Trophoblast cell (in vitro differentiated cells and primary cell): ENCODE measurements around the gene COX5A.
"Not testable (repeated sequence)": the region's sequence is repeated elsewhere in the genome, so short reads cannot be mapped to it uniquely, and the experiment has no call there.

Experiments used
- DNase-seq, 2 donors: peaks; one replicate each; pipeline ENCODE4 v3.0.0-alpha.2; 2016
- H2AFZ ChIP-seq: 2 replicates; pipeline ENCODE4 v1.6.1; 2013; ENCODE audit warnings: low read length, moderate library complexity, mild to moderate bottlenecking; ENCODE audit not compliant: insufficient read depth, poor library complexity
- H2AK5ac ChIP-seq: 2 replicates; pipeline ENCODE4 v1.6.1; 2013; ENCODE audit warnings: mild to moderate bottlenecking, low read length
- H2BK120ac ChIP-seq: 2 replicates; pipeline ENCODE4 v1.6.1; 2013; ENCODE audit warnings: low read length, mild to moderate bottlenecking, moderate library complexity; ENCODE audit not compliant: insufficient read depth, poor library complexity
- H2BK12ac ChIP-seq: 2 replicates; pipeline ENCODE4 v1.6.1; 2013; ENCODE audit warnings: mild to moderate bottlenecking, low read length, moderate library complexity
- H2BK5ac ChIP-seq: 2 replicates; pipeline ENCODE4 v1.6.1; 2013; ENCODE audit warnings: low read length, low read depth, moderate library complexity, mild to moderate bottlenecking; ENCODE audit not compliant: poor library complexity
- H3K14ac ChIP-seq: 2 replicates; pipeline ENCODE4 v1.6.1; 2013; ENCODE audit warnings: mild to moderate bottlenecking, low read length
- H3K18ac ChIP-seq: 2 replicates; pipeline ENCODE4 v1.6.1; 2013; ENCODE audit warnings: mild to moderate bottlenecking, low read length
- H3K23ac ChIP-seq: 2 replicates; pipeline ENCODE4 v1.6.1; 2013; ENCODE audit warnings: low read length
- H3K27ac ChIP-seq: 2 replicates; pipeline ENCODE4 v1.5.1; 2013; ENCODE audit warnings: low read depth, mild to moderate bottlenecking, inconsistent platforms, low read length, moderate library complexity
- H3K27me3 ChIP-seq: 2 replicates; pipeline ENCODE4 v1.6.1; 2013; ENCODE audit warnings: inconsistent platforms, mild to moderate bottlenecking, low read length, moderate library complexity; ENCODE audit not compliant: insufficient read depth
- H3K36me3 ChIP-seq, 2 experiments: 1 replicate in 1 of 2; 2 replicates in 1 of 2; pipeline ENCODE4 v1.6.1; 2013; ENCODE audit warnings: low read length in 2 of 2, mild to moderate bottlenecking in 2 of 2, moderate library complexity in 1 of 2; ENCODE audit not compliant: insufficient read depth in 2 of 2, control insufficient read depth in 1 of 2
- H3K4ac ChIP-seq: 2 replicates; pipeline ENCODE4 v1.6.1; 2013; ENCODE audit warnings: low read depth, mild to moderate bottlenecking, low read length, moderate library complexity
- H3K4me1 ChIP-seq, 2 experiments: 1 replicate in 1 of 2; 2 replicates in 1 of 2; pipeline ENCODE4 v1.6.1; 2013; ENCODE audit warnings: low read length in 2 of 2, mild to moderate bottlenecking in 2 of 2, moderate library complexity in 1 of 2; ENCODE audit not compliant: insufficient read depth in 2 of 2, control insufficient read depth in 1 of 2
- H3K4me2 ChIP-seq: 2 replicates; pipeline ENCODE4 v1.6.1; 2013; ENCODE audit warnings: inconsistent platforms, mild to moderate bottlenecking, low read length, moderate library complexity
- H3K4me3 ChIP-seq: 2 replicates; pipeline ENCODE4 v1.5.1; 2013; ENCODE audit warnings: mild to moderate bottlenecking, low read depth, low read length, inconsistent platforms
- H3K79me1 ChIP-seq: one replicate; pipeline ENCODE4 v1.6.1; 2013; ENCODE audit warnings: low read length
- H3K79me2 ChIP-seq: 2 replicates; pipeline ENCODE4 v1.6.1; 2013; ENCODE audit warnings: low read length, mild to moderate bottlenecking; ENCODE audit not compliant: control insufficient read depth, insufficient read depth, poor library complexity
- H3K9ac ChIP-seq: 2 replicates; pipeline ENCODE4 v1.6.1; 2013; ENCODE audit warnings: mild to moderate bottlenecking, low read length
- H3K9me3 ChIP-seq: 2 replicates; pipeline ENCODE4 v1.6.1; 2013; ENCODE audit warnings: low read depth, mild to moderate bottlenecking, control low read depth, inconsistent platforms, low read length; ENCODE audit not compliant: insufficient read depth
- H4K12ac ChIP-seq: 2 replicates; pipeline ENCODE4 v1.6.1; 2013; ENCODE audit warnings: low read depth, mild to moderate bottlenecking, low read length, moderate library complexity
- H4K8ac ChIP-seq: 2 replicates; pipeline ENCODE4 v1.6.1; 2013; ENCODE audit warnings: low read depth, mild to moderate bottlenecking, low read length, moderate library complexity
- H4K91ac ChIP-seq: one replicate; pipeline ENCODE4 v1.6.1; 2013; ENCODE audit warnings: low read depth, mild to moderate bottlenecking, low read length, moderate library complexity
- WGBS: extraction: QIAGEN DNeasy Blood & Tissue Kit; methylation state at CpG from one replicate; pipeline ENCODE4 v1.1.7; 2013; ENCODE audit warnings: missing lambda C conversion rate; ENCODE audit not compliant: insufficient read length, insufficient coverage; ENCODE audit errors: extremely low coverage; 5-methylcytosine and 5-hydroxymethylcytosine counted together

COX5A gene

GRCh38 chr15:74895830-74896229 lies 42.0 kb downstream of the COX5A start:
- H3K9ac ChIP-seq = no peak overlapping the region
- H3K27me3 ChIP-seq = no peaks in the 10 kb centered on the region
- H2AK5ac ChIP-seq = no peak overlapping the region
- no peak for DNase-seq
- H4K91ac ChIP-seq = no peak overlapping the region
- H3K14ac ChIP-seq = no peak overlapping the region
- H3K4ac ChIP-seq = no peak overlapping the region
- no peak overlapping the region for H3K18ac ChIP-seq
- H3K79me1 ChIP-seq = no peaks in the 10 kb centered on the region
- H2BK120ac ChIP-seq = no peak overlapping the region
- peaks cover 34 to 50% of the 10 kb centered on the region in 2 experiments for H3K36me3 ChIP-seq
- H4K12ac ChIP-seq = no peak overlapping the region
- H2AFZ ChIP-seq = no peak overlapping the region
- H2BK5ac ChIP-seq = no peak overlapping the region
- no peaks in the 10 kb centered on the region for H3K4me1 ChIP-seq
- no peaks in the 10 kb centered on the region for H3K9me3 ChIP-seq
- H3K27ac ChIP-seq = no peak overlapping the region
- H3K4me3 ChIP-seq = no peak overlapping the region
- no peaks in the 10 kb centered on the region for H3K79me2 ChIP-seq
- H4K8ac ChIP-seq = no peak overlapping the region
- WGBS = no CpG with 5 or more reads among the region's 6 CpGs
- H2BK12ac ChIP-seq = no peak overlapping the region
- no peak overlapping the region for H3K23ac ChIP-seq
- H3K4me2 ChIP-seq = no peak overlapping the region

GRCh38 chr15:74894383-74894782 lies 43.5 kb downstream of the COX5A start:
- H3K4ac ChIP-seq, H3K9ac ChIP-seq, H4K12ac ChIP-seq, DNase-seq, H3K4me2 ChIP-seq, H3K79me1 ChIP-seq, H3K9me3 ChIP-seq, H2AFZ ChIP-seq, H4K8ac ChIP-seq, H2BK5ac ChIP-seq, H3K14ac ChIP-seq, H2BK12ac ChIP-seq, H3K18ac ChIP-seq, H3K27me3 ChIP-seq, H4K91ac ChIP-seq, H2BK120ac ChIP-seq, H3K4me1 ChIP-seq, H2AK5ac ChIP-seq, H3K27ac ChIP-seq, H3K79me2 ChIP-seq, H3K4me3 ChIP-seq, H3K23ac ChIP-seq: not testable (repeated sequence)
- no CpG with 5 or more reads among the region's 7 CpGs for WGBS
- H3K36me3 ChIP-seq = peaks cover 26 to 38% of the 10 kb centered on the region in 2 experiments

- no peak overlapping the region for H4K12ac ChIP-seq
- H2AK5ac ChIP-seq = no peak overlapping the region
- no peak overlapping the region for H2BK12ac ChIP-seq
- no peak for DNase-seq
- H3K14ac ChIP-seq = no peak overlapping the region
- no peak overlapping the region for H3K9ac ChIP-seq
- peaks cover 7 to 11% of the 10 kb centered on the region in 2 experiments for H3K4me1 ChIP-seq
- no peak overlapping the region for H3K18ac ChIP-seq
- peaks cover 25 to 33% of the 10 kb centered on the region in 2 experiments for H3K36me3 ChIP-seq
- peaks cover 5% of the 10 kb centered on the region for H3K79me1 ChIP-seq
- H3K4me2 ChIP-seq = no peak overlapping the region
- no peak overlapping the region for H2AFZ ChIP-seq
- no peak overlapping the region for H4K8ac ChIP-seq
- H3K23ac ChIP-seq = no peak overlapping the region
- H3K79me2 ChIP-seq = peaks cover 5% of the 10 kb centered on the region
- H3K4me3 ChIP-seq = no peak overlapping the region
- no CpG with 5 or more reads among the region's 3 CpGs for WGBS
- H3K9me3 ChIP-seq = no peaks in the 10 kb centered on the region
- no peak overlapping the region for H4K91ac ChIP-seq
- H3K4ac ChIP-seq = no peak overlapping the region
- no peaks in the 10 kb centered on the region for H3K27me3 ChIP-seq
- no peak overlapping the region for H2BK120ac ChIP-seq
- no peak overlapping the region for H2BK5ac ChIP-seq
- H3K27ac ChIP-seq = no peak overlapping the region
These were observed 44.2 kb downstream of the COX5A start for GRCh38 chr15:74893627-74894026.

- no peak overlapping the region for H2BK120ac ChIP-seq
- no peak overlapping the region for H2AFZ ChIP-seq
- H2AK5ac ChIP-seq = no peak overlapping the region
- H3K4me1 ChIP-seq = peaks cover 7 to 11% of the 10 kb centered on the region in 2 experiments
- no peak overlapping the region for H4K91ac ChIP-seq
- H3K4me3 ChIP-seq = no peak overlapping the region
- H2BK12ac ChIP-seq = no peak overlapping the region
- no peak overlapping the region for H3K4ac ChIP-seq
- H3K36me3 ChIP-seq = peaks cover 25 to 33% of the 10 kb centered on the region in 2 experiments
- no peak overlapping the region for H3K4me2 ChIP-seq
- no peak overlapping the region for H4K12ac ChIP-seq
- no peak overlapping the region for H3K18ac ChIP-seq
- no peak overlapping the region for H3K14ac ChIP-seq
- DNase-seq = no peak
- H3K9ac ChIP-seq = no peak overlapping the region
- peaks cover 5% of the 10 kb centered on the region for H3K79me1 ChIP-seq
- no peak overlapping the region for H3K23ac ChIP-seq
- peaks cover 5% of the 10 kb centered on the region for H3K79me2 ChIP-seq
- H3K27ac ChIP-seq = no peak overlapping the region
- no peaks in the 10 kb centered on the region for H3K9me3 ChIP-seq
- no peak overlapping the region for H2BK5ac ChIP-seq
- no CpG with 5 or more reads among the region's 2 CpGs for WGBS
- no peak overlapping the region for H4K8ac ChIP-seq
- no peaks in the 10 kb centered on the region for H3K27me3 ChIP-seq
These were observed 44.9 kb downstream of the COX5A start for GRCh38 chr15:74892931-74893330.
